Stimulated activated CD4-positive, alpha-beta T cell treated with anti-CD3 and anti-CD28 coated beads, Interleukin-4, amount 100 ng/mL, for 24 hours (primary cell): ENCODE data around the gene CRLF3.
"Not testable (repeated sequence)": the region's sequence is repeated elsewhere in the genome, so short reads cannot be mapped to it uniquely, and the experiment has no call there.

ENCODE experiments used
- DNase-seq: peaks from one replicate; pipeline ENCODE4 v3.0.0-alpha.2; 2020

The CRLF3 gene, protein sequence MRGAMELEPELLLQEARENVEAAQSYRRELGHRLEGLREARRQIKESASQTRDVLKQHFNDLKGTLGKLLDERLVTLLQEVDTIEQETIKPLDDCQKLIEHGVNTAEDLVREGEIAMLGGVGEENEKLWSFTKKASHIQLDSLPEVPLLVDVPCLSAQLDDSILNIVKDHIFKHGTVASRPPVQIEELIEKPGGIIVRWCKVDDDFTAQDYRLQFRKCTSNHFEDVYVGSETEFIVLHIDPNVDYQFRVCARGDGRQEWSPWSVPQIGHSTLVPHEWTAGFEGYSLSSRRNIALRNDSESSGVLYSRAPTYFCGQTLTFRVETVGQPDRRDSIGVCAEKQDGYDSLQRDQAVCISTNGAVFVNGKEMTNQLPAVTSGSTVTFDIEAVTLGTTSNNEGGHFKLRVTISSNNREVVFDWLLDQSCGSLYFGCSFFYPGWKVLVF

DNA sequence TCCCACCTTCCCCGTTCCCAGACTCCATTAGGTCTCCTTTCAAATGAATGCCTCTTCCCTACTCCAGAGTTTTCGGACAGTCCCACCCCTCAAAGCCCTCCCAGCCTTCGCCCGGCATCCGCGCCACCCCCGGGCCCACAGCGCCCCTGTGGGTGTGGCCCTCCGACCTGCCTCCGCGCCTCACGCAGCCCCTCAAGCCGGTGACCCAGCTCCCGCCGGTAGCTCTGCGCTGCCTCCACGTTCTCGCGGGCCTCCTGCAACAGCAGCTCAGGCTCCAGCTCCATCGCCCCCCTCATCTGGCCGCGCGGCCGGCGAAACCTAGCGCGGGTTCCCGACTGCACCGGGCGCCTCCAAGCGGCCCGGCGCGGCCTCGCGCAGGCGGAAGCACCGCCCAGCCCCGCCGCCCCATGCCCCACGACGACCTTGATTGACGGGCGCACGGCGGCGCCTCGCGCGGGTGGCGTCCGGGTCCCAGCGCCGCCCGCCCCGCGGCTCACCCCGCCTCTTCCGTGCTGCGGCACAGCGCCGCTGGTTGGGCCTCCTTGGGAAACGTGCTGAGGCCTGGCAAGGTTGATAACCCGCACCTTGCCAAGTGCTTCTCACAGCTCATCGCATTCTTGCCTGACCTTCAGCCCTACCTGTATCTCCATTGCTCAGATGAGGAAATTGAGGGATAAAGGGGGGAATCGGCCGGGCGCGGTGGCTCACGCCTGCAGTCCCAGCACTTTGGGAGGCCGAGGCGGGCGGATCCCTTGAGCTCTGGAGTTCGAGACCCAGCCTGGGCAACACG is at the start of gene CRLF3:
Gene CRLF3 (minus strand): TSS at position 337 of the 790 bp plus-strand sequence. CDS start 41 bp downstream, at position 296.
- peak; percentile 88 for DNase-seq

DNA sequence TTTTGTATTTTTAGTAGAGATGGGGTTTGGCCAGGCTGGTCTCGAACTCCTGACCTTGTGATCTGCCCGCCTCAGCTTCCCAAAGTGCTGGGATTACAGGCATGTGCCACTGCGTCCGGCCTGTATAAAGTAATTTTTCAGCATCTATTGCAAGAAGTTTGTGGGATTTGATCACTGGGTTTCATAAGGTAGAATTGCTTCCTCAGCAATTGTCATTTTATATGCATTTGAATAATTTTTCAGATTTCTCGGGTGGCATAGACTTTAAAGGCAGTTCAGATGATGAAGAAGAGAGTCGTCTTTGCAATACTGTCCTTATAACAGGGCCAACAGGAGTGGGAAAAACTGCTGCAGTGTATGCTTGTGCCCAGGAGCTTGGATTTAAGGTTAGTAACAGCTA is 44.5 kb upstream of the CRLF3 start:
- DNase-seq: no peak

DNA sequence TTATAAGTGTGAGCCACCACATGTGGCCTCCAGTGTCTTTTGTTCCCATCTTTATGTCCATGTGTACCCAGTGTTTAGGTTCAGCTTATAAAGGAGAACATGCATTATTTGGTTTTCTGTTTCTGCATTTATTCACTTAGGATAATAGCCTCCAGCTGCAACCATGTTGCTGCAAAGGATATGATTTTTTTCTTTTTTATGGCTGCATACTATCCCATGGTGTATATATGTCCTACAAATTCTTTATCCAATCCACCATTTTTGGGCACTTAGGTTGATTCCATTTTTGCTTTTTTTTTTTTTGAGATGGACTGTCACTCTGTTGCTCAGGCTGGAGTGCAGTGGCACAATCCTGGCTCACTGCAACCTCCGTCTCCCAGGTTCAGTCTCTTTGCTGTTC is 40.1 kb upstream of the CRLF3 start:
- DNase-seq: no peak

DNA sequence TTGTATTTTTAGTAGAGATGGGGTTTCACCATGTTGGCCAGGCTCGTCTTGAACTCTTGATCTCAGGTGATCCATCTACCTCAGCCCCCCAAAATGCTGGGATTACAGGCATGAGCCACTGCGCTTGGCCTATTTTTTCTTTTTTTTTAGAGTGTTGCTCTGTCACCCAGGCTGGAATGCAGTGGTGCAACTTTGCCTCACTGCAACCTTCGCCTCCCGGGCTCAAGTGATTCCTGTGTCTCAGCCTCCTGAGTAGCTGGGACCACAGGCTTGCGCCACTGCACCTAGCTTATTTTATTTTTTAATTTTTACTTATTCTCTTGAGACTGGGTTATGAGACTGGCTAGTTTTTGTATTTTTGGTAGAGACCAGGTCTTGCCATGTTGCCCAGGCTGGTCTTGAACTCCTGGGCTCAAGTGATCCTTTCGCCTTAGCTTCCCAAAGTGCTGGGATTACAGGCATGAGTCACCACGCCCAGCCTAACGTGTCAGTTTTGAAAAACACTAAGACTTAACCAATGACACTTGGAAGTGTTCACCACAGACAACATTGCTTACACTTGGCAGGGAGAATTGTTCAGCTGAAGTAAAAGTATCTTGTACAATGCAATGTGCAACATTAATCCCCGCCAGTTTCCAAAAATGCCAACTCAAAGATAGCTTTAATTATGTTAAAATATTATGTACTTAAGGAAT is 34.2 kb upstream of the CRLF3 start:
- DNase-seq: no peak

DNA sequence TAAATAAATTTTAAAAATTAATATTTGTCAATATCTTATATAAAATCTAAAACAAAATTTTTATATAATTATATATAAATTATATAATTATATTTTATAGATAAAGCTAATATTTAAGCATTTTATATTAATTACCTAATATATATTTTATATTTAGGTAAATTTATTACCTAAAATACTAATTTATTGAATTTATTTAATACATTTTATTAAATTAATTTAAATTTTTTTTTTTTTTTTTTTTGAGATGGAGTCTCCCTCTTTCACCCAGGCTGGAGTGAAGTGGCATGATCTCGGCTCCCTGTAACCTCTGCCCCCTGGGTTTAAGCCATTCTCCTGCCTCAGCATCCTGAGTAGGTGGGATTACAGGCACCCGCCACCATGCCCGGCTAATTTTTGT is 29.7 kb upstream of the CRLF3 start:
- no peak for DNase-seq

DNA sequence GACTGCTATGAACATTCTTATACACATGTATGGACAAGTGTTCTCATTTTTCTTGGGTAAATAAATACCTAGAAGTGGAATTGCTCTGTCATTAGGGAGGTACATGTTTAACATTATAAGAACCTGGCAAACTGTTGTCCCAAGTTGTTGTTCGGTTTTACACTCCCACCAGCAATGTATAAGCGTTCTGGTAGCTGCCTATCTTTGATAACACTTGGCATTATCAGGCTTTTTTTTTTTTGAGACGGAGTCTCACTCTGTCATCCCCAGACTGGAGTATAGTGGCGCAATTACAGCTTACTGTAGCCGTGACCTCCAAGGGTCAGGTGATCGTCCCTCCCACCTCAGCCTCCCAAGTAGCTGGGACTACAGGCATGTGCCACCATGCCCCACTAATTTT is 23.5 kb upstream of the CRLF3 start:
- no peak for DNase-seq

DNA sequence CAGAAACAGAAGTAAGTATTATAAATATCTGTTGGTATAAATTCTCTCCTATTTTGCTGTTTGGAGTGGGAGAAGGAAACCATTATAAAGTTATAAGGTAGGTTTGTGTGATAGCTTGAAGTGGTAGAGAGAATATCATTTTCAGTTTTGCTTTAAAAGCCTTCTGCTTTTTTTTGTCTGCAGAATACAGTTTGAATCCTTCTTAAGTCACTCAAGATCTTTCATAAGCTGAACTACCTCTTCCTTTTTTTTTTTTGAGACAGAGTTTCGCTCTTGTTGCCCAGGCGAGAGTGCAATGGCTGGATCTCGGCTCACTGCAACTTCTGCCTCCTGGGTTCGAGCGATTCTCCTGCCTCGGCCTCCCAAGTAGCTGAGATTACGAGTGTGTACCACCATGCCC is 16.3 kb upstream of the CRLF3 start:
- DNase-seq: no peak

DNA sequence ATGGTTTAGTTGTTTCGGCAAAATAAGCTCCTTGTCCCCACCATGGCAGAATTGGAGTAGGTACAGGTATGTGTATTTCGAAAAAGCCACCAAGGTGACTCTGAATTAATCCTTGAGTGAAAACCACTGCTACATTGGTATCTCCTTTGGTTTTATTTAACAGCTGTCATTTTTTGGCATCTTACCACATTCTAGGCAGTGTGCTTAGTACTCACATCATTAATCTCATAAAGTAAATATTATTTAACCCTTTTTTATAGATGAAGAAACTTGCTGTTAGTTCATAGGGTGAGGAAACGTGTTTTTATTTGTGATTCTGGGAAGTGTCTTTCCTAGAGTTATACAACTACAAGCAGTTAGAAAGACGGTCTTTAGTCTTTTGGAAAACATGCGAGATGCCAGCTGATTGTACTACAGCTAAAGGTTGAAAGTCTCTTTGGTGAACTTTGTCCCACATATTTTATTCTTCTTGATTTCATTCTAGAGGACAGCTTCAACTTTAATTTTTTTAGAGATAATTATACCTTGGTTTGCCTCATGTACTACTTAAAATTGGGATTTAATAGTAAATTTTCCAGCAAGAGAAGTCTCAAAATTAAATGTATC is 13.8 kb upstream of the CRLF3 start:
- no peak for DNase-seq

DNA sequence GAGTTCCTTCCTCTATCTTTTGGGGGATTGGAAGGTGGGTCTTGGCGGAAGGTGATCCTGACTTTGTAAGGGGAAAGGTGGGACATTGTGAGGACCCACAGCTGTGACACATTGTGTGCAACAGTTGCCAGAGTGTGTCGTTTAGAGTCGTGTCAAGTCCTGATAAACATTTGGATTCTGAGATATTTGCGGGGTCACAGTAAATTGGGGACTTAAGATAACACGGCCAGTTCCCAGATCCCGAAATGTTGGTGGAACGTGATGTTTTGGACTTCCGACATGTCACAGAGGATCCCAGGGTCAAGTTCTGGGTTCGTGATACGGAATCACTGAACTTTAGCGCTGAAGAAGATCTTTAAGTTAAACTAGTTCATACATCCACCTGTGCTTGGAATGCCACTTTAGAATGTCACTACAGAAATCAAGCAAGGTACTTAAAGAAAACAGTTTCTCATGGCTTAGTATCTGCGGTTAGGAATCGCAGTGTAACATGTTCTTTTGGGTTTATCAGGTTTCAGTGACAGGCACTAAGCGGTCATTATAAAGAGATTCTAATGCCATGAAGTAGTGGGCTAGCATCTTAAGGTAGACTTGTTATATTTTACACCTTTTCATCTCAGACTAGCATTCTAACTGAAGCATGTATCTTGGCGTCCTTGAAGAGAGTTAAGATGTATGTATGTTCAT is 8.1 kb upstream of the CRLF3 start:
- no peak for DNase-seq

DNA sequence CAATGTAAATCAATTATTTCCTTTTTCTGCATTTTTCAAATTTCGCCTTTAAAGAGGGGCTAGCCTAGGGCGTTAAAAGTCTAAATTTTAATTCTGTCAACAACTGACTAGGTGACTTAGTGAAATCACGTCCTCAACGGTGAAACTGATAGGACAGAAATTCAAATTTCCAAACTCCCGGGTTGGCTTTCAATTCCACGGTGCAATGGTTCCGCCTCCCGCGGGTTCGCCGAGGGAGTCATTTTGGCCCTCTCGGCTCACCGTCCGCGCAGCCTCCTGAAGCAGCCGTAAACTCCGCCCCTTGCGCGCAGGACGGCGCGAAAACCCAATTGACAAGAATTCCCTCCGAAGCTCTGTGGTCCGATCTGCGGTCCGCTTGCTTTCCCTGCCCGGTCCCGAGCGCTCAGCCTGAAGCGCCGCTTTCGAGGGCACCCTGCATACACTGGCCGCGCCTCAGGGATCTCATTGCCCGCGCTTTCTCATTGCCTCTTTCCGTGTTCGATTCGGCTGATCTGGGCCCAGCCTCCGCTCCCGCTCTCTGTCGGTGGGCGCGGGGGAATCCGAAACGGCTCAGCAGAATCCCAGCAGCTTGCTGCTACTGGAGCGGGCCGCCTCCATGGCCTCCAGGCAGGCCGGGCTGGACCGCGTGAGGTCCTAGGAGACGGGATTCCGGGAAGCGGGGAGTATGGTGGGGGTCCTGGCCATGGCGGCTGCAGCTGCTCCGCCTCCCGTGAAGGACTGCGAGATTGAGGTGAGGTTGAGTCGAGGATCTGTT is 7.4 kb upstream of the CRLF3 start, which contains the start of gene ATAD5:
Gene ATAD5 (plus strand): TSS at position 304 of the 775 bp plus-strand sequence. CDS start 382 bp downstream, at position 686.
- peak; percentile 92 for DNase-seq

DNA sequence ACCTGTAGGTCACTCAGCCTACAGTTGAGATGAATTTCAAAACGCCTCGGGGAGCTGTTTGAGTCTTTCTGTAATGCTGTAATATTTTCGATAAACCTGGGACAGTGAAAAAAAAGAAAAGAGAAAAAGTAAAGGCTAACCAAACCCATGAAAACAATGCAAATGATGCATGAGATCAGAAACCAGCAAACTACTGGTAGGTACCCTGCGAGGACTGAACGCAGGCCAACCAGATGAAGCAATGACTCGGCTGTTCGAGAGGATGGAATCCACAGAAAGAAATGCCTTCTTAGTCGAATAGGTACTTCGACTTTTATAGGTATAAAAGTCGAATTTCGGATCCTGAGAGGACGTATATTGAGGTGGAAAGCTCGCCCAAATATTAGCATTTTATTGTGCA is 6.8 kb upstream of the CRLF3 start:
- DNase-seq: no peak

DNA sequence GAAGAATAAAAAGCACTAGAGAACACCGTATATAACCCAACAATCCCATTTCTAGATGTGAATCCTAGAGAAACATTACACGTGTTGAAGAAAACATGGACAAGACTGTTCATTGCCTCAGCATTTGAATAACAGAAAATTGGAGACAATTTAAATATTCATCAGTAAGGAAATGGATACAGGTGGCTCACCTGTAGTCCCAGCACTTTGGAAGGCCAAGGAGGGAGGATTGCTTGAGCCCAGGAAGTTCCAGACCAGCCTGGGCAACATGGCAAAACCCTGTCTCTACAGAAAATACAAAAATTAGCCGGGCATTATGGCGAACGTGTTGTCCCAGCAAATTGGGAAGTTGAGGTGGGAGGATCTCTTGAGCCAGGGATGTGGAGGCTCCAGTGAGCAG is 4.5 kb upstream of the CRLF3 start:
- no peak for DNase-seq

DNA sequence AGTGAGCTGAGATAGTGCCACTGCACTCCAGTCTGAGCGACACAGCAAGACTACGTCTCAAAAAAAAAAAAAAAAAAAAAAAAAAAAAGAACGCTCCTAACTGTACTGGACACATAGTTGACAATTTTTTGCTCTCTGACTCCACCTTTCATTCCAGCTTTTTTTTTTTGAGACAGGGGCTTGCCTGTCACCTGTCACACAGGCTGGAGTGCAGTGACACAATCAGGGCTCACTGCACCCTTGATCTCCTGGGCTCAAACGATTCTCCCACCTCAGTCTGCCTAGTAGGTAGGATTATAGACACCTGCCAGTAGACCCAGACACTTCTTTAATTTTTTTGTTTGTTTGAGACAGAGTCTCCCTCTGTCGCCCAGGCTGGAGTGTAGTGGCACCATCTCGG is 2.6 kb upstream of the CRLF3 start:
- DNase-seq: no peak

DNA sequence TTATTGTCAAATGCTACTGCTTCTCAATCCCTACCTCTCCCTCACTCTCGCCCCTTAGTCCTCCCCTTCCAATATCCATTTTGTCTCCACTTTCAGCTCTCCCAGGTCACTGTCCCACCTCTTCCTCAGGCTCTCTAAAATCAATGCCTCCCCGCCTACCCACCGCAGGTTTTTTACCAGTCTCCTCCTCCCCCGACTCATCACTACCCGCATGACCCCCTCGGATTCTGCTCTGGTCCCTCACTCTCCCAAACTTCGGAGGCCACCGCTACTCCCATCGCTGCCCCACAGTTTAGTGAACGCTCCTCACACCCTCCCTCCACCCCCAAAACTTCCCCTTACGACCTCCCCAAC is 513 bp downstream of the CRLF3 start:
- DNase-seq: peak; percentile 44

DNA sequence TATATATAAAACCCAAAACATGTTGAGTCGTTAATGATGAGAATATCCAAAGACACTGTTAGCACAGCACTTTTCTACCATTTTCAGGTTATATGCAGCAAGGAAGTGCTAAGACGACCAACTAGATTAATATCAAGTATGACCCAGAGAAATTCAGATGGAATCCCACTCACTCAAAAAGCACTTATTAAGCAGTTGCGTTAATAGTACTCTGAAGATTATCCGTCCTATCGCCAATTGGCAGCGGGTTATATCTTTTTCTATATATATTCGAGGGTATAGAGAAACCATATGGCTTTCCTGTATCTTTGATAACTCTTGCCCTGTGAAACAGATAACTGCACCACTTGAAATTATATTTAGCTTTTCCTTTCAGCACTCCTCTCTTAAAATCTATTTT is 1.1 kb downstream of the CRLF3 start:
- DNase-seq: no peak

DNA sequence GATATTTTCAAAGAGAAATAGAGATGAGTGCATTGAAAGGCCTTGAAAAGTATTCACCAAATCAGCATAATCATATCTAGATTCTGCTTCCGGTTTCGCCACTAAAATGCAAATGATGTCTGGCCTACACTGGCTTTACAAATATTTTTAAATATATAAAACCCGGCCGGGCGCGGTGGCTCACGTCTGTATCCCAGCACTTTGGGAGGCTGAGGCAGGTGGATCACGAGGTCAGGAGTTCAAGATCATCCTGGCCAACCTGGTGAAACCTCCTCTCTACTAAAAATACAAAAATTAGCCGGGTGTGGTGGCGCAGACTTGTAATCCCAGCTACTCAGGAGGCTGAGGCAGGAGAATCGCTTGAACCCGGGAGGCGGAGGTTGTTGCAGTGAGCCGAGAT is 1.6 kb downstream of the CRLF3 start:
- not testable (repeated sequence) for DNase-seq

DNA sequence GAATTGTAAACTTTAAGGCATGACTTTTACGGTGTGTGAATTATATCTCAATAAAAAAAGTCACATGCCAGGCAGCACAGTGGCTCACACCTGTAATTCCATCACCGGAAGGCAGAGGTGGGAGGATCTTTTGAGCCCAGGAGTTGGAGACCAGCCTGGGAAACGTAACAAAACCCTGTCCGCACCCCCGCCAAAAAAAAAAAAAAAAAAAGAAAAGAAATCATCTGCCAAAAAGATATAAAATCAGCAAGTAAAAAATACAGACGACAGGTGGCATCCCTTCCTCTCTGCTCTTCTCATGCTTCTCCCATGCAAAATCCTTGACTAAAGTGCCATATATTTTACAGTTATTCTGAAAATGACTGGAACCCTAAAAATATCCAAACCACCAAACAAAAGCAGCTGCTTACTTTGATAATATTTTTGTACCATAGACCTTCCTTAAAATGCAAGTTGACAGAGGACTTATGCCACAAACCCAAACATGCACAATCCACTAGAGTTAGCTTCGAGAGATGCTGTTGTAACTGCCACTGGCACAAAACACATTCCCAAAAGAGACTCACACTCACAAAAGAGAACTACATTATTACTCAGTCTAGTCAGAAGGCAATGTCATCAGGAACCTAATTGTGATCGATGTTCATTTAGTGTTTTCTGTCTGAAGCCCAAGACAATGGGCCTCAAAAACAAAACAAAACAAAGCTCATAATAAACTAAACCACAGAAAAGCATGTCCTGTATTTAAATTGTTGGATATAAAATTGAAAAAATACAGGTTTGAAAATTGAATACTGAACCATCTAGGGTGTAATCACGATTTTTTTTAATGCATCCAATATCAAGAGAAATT is 2.4 kb downstream of the CRLF3 start:
- no peak for DNase-seq

DNA sequence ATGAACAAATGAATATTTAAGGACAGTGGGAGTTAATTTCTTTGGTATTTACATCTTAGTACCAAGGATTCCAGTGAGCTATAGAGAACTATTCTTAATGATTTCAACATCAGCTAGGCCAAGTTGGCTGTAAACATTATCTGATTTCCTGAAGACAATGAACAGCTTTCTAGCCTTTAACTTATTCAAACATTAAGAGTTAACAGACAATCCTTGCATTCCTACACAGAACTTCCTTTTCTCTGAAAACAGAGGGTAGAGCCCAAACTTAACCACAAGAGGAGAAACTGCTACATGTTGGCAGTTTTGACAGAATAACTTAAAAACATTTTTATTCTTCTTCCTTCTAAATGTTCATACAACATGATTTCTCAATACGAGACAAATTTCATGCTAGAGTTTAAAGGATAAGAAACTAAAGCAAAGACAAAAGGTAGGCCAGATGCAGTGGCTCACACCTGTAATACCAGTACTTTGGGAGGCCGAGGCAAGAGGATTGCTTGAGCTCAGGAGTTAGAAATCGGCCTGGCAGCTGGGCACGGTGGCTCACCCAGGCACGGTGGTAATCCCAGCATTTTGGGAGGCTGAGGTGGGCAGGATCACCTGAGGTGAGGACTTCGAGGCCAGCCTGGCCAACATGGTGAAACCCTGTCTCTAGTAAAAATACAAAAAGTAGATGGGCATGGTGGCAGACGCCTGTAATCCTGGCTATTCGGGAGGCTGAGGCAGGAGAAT is 4.4 kb downstream of the CRLF3 start:
- DNase-seq: no peak

DNA sequence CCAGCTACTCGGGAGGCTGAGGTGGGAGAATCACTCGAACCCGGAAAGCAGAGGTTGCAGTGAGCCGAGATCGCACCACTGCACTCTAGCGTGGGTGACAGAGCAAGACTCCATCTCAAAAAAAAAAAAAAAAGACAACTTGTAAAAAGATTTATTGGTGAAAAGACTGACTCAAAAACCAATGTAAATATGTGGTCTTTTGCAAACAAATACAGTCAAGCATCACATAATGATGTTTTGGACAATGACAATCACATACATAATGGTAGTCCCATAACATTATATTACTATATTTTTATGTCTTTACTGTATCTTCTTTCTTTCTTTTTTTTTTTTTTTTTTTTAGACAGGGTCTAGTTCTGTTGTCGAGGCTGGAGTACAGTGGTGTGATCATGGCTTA is 8.3 kb downstream of the CRLF3 start:
- DNase-seq: no peak

DNA sequence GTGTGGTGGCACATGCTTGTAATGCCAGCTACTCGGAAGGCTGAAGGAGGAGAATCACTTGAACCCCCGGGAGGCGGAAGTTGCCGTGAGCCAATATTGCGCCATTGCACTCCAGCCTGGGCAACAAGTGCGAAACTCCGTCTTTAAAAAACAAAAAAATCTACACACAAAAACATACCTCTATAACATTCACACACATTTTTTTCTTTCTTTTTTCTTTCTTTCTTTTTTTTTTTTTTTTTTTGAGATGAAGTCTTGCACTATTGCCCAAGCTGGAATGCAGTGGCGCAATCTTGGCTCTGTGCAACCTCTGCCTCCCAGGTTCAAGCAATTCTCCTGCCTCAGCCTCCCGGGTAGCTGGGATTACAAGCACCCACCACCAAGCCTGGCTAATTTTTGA is 9.6 kb downstream of the CRLF3 start:
- not testable (repeated sequence) for DNase-seq
